Neuronal stem cell (in vitro differentiated cells): Measurements from ENCODE around the gene RPS19.

Experiments used
- DNase-seq: peaks from one replicate; pipeline ENCODE4 v3.0.0-alpha.2; 2013; ENCODE audit warnings: low spot score
- H2AFZ ChIP-seq: one replicate; pipeline ENCODE4 v1.6.1; 2013; ENCODE audit warnings: mild to moderate bottlenecking, low read length, inconsistent platforms
- H2AK5ac ChIP-seq: 2 replicates; pipeline ENCODE4 v1.6.1; 2013; ENCODE audit warnings: low read depth, mild to moderate bottlenecking, inconsistent platforms, low read length, moderate library complexity, mixed read lengths
- H2BK120ac ChIP-seq: 2 replicates; pipeline ENCODE4 v1.6.1; 2013; ENCODE audit warnings: low read depth, mild to moderate bottlenecking, inconsistent platforms, low read length, moderate library complexity, mixed read lengths
- H2BK12ac ChIP-seq: one replicate; pipeline ENCODE4 v1.6.1; 2013; ENCODE audit warnings: low read length, inconsistent platforms
- H2BK15ac ChIP-seq: 2 replicates; pipeline ENCODE4 v1.6.1; 2013; ENCODE audit warnings: mild to moderate bottlenecking, low read length, inconsistent platforms, mixed read lengths
- H2BK5ac ChIP-seq: one replicate; pipeline ENCODE4 v1.6.1; 2013; ENCODE audit warnings: inconsistent platforms, mild to moderate bottlenecking, low read length, moderate library complexity
- H3K14ac ChIP-seq: one replicate; pipeline ENCODE4 v1.6.1; 2013; ENCODE audit warnings: low read length, inconsistent platforms
- H3K18ac ChIP-seq: 2 replicates; pipeline ENCODE4 v1.6.1; 2013; ENCODE audit warnings: low read length, inconsistent platforms
- H3K23ac ChIP-seq: 2 replicates; pipeline ENCODE4 v1.6.1; 2013; ENCODE audit warnings: low read depth, mild to moderate bottlenecking, mixed read lengths, low read length, inconsistent platforms; ENCODE audit not compliant: poor library complexity
- H3K27ac ChIP-seq: replicated peaks from 3 replicates; pipeline ENCODE4 v1.5.1; 2013; ENCODE audit warnings: low read length, inconsistent platforms
- H3K27me3 ChIP-seq, 3 experiments: 2 replicates each; pipeline ENCODE4 v1.6.1; 2013; ENCODE audit warnings: low read length in 3 of 3, mild to moderate bottlenecking in 2 of 3, inconsistent platforms in 1 of 3, low read depth in 1 of 3, mixed read lengths in 1 of 3, moderate library complexity in 1 of 3; ENCODE audit not compliant: control insufficient read depth in 3 of 3, insufficient read depth in 3 of 3
- H3K36me3 ChIP-seq, 2 donors: replicated peaks in 1 of 2; 2 replicates each; pipeline ENCODE4 v1.6.1; 2013; ENCODE audit warnings: low read length in 2 of 2; ENCODE audit not compliant: control insufficient read depth in 2 of 2, insufficient read depth in 2 of 2
- H3K4ac ChIP-seq: 2 replicates; pipeline ENCODE4 v1.6.1; 2013; ENCODE audit warnings: inconsistent platforms, mild to moderate bottlenecking, low read length, moderate library complexity
- H3K4me1 ChIP-seq, 2 donors: 1 replicate in 1 of 2; 2 replicates in 1 of 2; pipeline ENCODE4 v1.6.1; 2013; ENCODE audit warnings: low read length in 2 of 2, low read depth in 1 of 2; ENCODE audit not compliant: control insufficient read depth in 2 of 2, insufficient read depth in 1 of 2
- H3K4me2 ChIP-seq: one replicate; pipeline ENCODE4 v1.6.1; 2013; ENCODE audit warnings: mild to moderate bottlenecking, low read length, inconsistent platforms; ENCODE audit not compliant: insufficient read depth, poor library complexity, severe bottlenecking
- H3K4me3 ChIP-seq, 2 donors: 2 replicates each; pipeline ENCODE4 v1.5.1; 2013; ENCODE audit warnings: low read length in 2 of 2, mild to moderate bottlenecking in 2 of 2, inconsistent platforms in 1 of 2, moderate library complexity in 1 of 2
- H3K79me1 ChIP-seq: one replicate; pipeline ENCODE4 v1.6.1; 2013; ENCODE audit warnings: low read depth, mild to moderate bottlenecking, inconsistent platforms, low read length, moderate library complexity
- H3K9ac ChIP-seq: one replicate; pipeline ENCODE4 v1.6.1; 2013; ENCODE audit warnings: mild to moderate bottlenecking, low read depth, low read length, inconsistent platforms; ENCODE audit not compliant: poor library complexity
- H3K9me3 ChIP-seq, 2 donors: replicated peaks in 1 of 2; 2 replicates each; pipeline versions ENCODE3 to v1.6.1; 2013; ENCODE audit warnings: low read length in 2 of 2, mild to moderate bottlenecking in 2 of 2, inconsistent platforms in 1 of 2, low read depth in 1 of 2, mixed read lengths in 1 of 2, moderate library complexity in 1 of 2; ENCODE audit not compliant: control insufficient read depth in 2 of 2, insufficient read depth in 1 of 2
- H4K8ac ChIP-seq: one replicate; pipeline ENCODE4 v1.6.1; 2013; ENCODE audit warnings: low read depth, mild to moderate bottlenecking, inconsistent platforms, low read length, moderate library complexity
- H4K91ac ChIP-seq: one replicate; pipeline ENCODE4 v1.6.1; 2013; ENCODE audit warnings: low read length, low read depth, mild to moderate bottlenecking, inconsistent platforms; ENCODE audit not compliant: poor library complexity
- WGBS, 2 donors: extraction: QIAGEN DNeasy Blood & Tissue Kit; methylation state at CpG; one replicate each; pipeline ENCODE4 v1.1.7; 2013; ENCODE audit warnings: missing lambda C conversion rate in 2 of 2, mixed read lengths in 1 of 2; ENCODE audit not compliant: insufficient read length in 2 of 2, insufficient replicate concordance in 1 of 2; ENCODE audit errors: extremely low coverage in 2 of 2; 5-methylcytosine and 5-hydroxymethylcytosine counted together

Gene RPS19

GRCh38 chr19:41896581-41896942 lies 36.5 kb downstream of the RPS19 start:
- Histone ChIP-seq H3K27me3 (no peaks in the 10 kb centered on the region), H2AK5ac (no peak overlapping the region), H2BK15ac (no peak overlapping the region), H3K23ac (peak overlapping the region; percentile 43), H3K9ac (peak overlapping the region; percentile 44), H3K4ac (no peak overlapping the region), H2BK120ac (no peak overlapping the region), H4K8ac (no peak overlapping the region), H3K14ac (no peak overlapping the region), H3K9me3 (no peaks in the 10 kb centered on the region), H3K4me2 (no peak overlapping the region), H3K4me3 (no peak overlapping the region), H2BK5ac (no peak overlapping the region), H2BK12ac (no peak overlapping the region), H3K18ac (no peak overlapping the region), H3K27ac (no peak overlapping the region), H3K36me3 (peaks cover 12 to 38% of the 10 kb centered on the region in 2 donors), H2AFZ (no peak overlapping the region), H4K91ac (no peak overlapping the region), H3K79me1 (peaks cover 6% of the 10 kb centered on the region), H3K4me1 (no peaks in the 10 kb centered on the region)
- no peak for DNase-seq
- no CpG with 5 or more reads among the region's 1 CpG for WGBS, 2 donors

- Histone ChIP-seq H3K36me3 (peaks cover 18 to 44% of the 10 kb centered on the region in 2 donors), H3K18ac (no peak overlapping the region), H3K9ac (no peak overlapping the region), H2BK5ac (no peak overlapping the region), H3K23ac (no peak overlapping the region), H3K27ac (no peak overlapping the region), H2BK12ac (no peak overlapping the region), H2AK5ac (no peak overlapping the region), H4K8ac (no peak overlapping the region), H3K79me1 (peaks cover under 1% of the 10 kb centered on the region), H3K14ac (no peak overlapping the region), H3K4me1 (no peaks in the 10 kb centered on the region), H3K9me3 (no peaks in the 10 kb centered on the region), H3K4me3 (no peak overlapping the region), H2AFZ (no peak overlapping the region), H3K4ac (no peak overlapping the region), H2BK120ac (no peak overlapping the region), H2BK15ac (no peak overlapping the region), H3K27me3 (no peaks in the 10 kb centered on the region), H4K91ac (no peak overlapping the region), H3K4me2 (no peak overlapping the region)
- no CpG with 5 or more reads among the region's 3 CpGs for WGBS, 2 donors
- DNase-seq, result no peak
Observed at GRCh38 chr19:41897181-41897580, 37.1 kb downstream of the RPS19 start.

- H2AK5ac ChIP-seq, result no peak overlapping the region
- H3K9ac ChIP-seq, result no peak overlapping the region
- no peak overlapping the region for H3K4ac ChIP-seq
- no peak overlapping the region for H2AFZ ChIP-seq
- no peaks in the 10 kb centered on the region for H3K9me3 ChIP-seq
- no peaks in the 10 kb centered on the region for H3K79me1 ChIP-seq
- no peak overlapping the region for H2BK5ac ChIP-seq
- H3K18ac ChIP-seq, result no peak overlapping the region
- H2BK120ac ChIP-seq, result no peak overlapping the region
- no peak overlapping the region for H3K14ac ChIP-seq
- H3K4me3 ChIP-seq, result no peak overlapping the region
- no peak for DNase-seq
- H2BK15ac ChIP-seq, result no peak overlapping the region
- no peak overlapping the region for H4K91ac ChIP-seq
- H3K27ac ChIP-seq, result no peak overlapping the region
- WGBS, 2 donors, result no CpG with 5 or more reads among the region's 24 CpGs
- H3K4me2 ChIP-seq, result no peak overlapping the region
- H3K36me3 ChIP-seq, result peaks cover 21 to 51% of the 10 kb centered on the region in 2 donors
- H3K27me3 ChIP-seq, result no peaks in the 10 kb centered on the region
- no peak overlapping the region for H3K23ac ChIP-seq
- H2BK12ac ChIP-seq, result no peak overlapping the region
- no peak overlapping the region for H4K8ac ChIP-seq
- H3K4me1 ChIP-seq, result no peaks in the 10 kb centered on the region
Observed at GRCh38 chr19:41897820-41898219, 37.8 kb downstream of the RPS19 start.

GRCh38 chr19:41898235-41898634 lies 38.2 kb downstream of the RPS19 start:
- no peak overlapping the region for H3K9ac ChIP-seq
- H4K91ac ChIP-seq, result no peak overlapping the region
- H2BK120ac ChIP-seq, result no peak overlapping the region
- no peak overlapping the region for H3K4ac ChIP-seq
- H3K4me3 ChIP-seq, result no peak overlapping the region
- no peaks in the 10 kb centered on the region for H3K27me3 ChIP-seq
- H2AK5ac ChIP-seq, result no peak overlapping the region
- peaks cover 24 to 55% of the 10 kb centered on the region in 2 donors for H3K36me3 ChIP-seq
- H4K8ac ChIP-seq, result no peak overlapping the region
- H3K23ac ChIP-seq, result no peak overlapping the region
- H2BK5ac ChIP-seq, result no peak overlapping the region
- no CpG with 5 or more reads among the region's 15 CpGs for WGBS, 2 donors
- no peak overlapping the region for H3K4me2 ChIP-seq
- H2AFZ ChIP-seq, result no peak overlapping the region
- no peak overlapping the region for H3K18ac ChIP-seq
- H3K9me3 ChIP-seq, result no peaks in the 10 kb centered on the region
- no peaks in the 10 kb centered on the region for H3K4me1 ChIP-seq
- no peak overlapping the region for H2BK12ac ChIP-seq
- H3K27ac ChIP-seq, result no peak overlapping the region
- no peak overlapping the region for H3K14ac ChIP-seq
- no peak for DNase-seq
- no peak overlapping the region for H2BK15ac ChIP-seq
- H3K79me1 ChIP-seq, result peaks cover 1% of the 10 kb centered on the region
